Loucy (cell line): ENCODE results near the gene FAM110C.

Source experiments
- H2AFZ ChIP-seq: fragments of 200-600 bp; sonication (generic); 2 replicates; pipeline ENCODE4 v1.6.0; 2016; ENCODE audit warnings: antibody characterized with exemption, mild to moderate bottlenecking, low read length, moderate library complexity
- H3F3A ChIP-seq: fragments of 200-600 bp; 2 replicates; pipeline ENCODE4 v1.6.0; 2016; ENCODE audit warnings: antibody characterized with exemption, low read depth, mild to moderate bottlenecking
- H3K27me3 ChIP-seq: fragments of 200-600 bp; sonication (generic); 2 replicates; pipeline ENCODE4 v1.6.1; 2014; ENCODE audit warnings: low read length, mild to moderate bottlenecking; ENCODE audit not compliant: insufficient read depth, poor library complexity, severe bottlenecking
- H3K36me3 ChIP-seq: fragments of 200-600 bp; sonication (generic); 2 replicates; pipeline ENCODE4 v1.6.1; 2016; ENCODE audit warnings: low read length; ENCODE audit not compliant: insufficient read depth
- H3K4me1 ChIP-seq: fragments of 200-600 bp; sonication (generic); 2 replicates; pipeline ENCODE4 v1.5.1; 2014; ENCODE audit warnings: low read length, mild to moderate bottlenecking; ENCODE audit not compliant: insufficient read depth, poor library complexity, severe bottlenecking
- H3K4me2 ChIP-seq: fragments of 200-600 bp; sonication (generic); 2 replicates; pipeline ENCODE4 v1.6.0; 2014; ENCODE audit warnings: antibody characterized with exemption, low read length, low read depth, mild to moderate bottlenecking; ENCODE audit not compliant: poor library complexity, severe bottlenecking
- H3K4me3 ChIP-seq: fragments of 200-600 bp; sonication (generic); 2 replicates; pipeline ENCODE4 v1.5.1; 2014; ENCODE audit warnings: low read length, mild to moderate bottlenecking, mixed read lengths; ENCODE audit not compliant: poor library complexity, severe bottlenecking
- H3K79me2 ChIP-seq: fragments of 200-600 bp; sonication (generic); 2 replicates; pipeline ENCODE4 v1.6.1; 2014; ENCODE audit warnings: low read length; ENCODE audit not compliant: insufficient read depth
- H3K9ac ChIP-seq: fragments of 200-600 bp; sonication (generic); 2 replicates; pipeline ENCODE4 v1.6.0; 2014; ENCODE audit warnings: mild to moderate bottlenecking, low read depth, low read length, moderate library complexity; ENCODE audit not compliant: poor library complexity, severe bottlenecking
- H3K9me2 ChIP-seq: fragments of 200-600 bp; sonication (generic); replicated peaks from 2 replicates; pipeline ENCODE4 v1.6.1; 2016; ENCODE audit warnings: low read depth, low read length, mixed read lengths
- H3K9me3 ChIP-seq: fragments of 200-600 bp; sonication (generic); 2 replicates; pipeline ENCODE4 v1.6.1; 2014; ENCODE audit warnings: mild to moderate bottlenecking, antibody characterized with exemption, low read length, low read depth; ENCODE audit not compliant: insufficient read depth
- H4K20me1 ChIP-seq: fragments of 200-600 bp; sonication (generic); 2 replicates; pipeline ENCODE4 v1.6.0; 2014; ENCODE audit warnings: antibody characterized with exemption, low read length, mild to moderate bottlenecking; ENCODE audit not compliant: insufficient read depth, poor library complexity, severe bottlenecking
- CTCF ChIP-seq: fragments of 200-600 bp; sonication (generic); conservative IDR thresholded peaks from 2 replicates; pipeline ENCODE4 v1.5.1; 2014; ENCODE audit warnings: mild to moderate bottlenecking, antibody characterized with exemption, low read length
- EZH2phosphoT487 ChIP-seq: fragments of 200-600 bp; IDR thresholded peaks from 2 replicates; pipeline ENCODE4 v1.6.1; 2018; ENCODE audit warnings: antibody characterized with exemption, mild to moderate bottlenecking, moderate library complexity, borderline replicate concordance

Gene FAM110C

DNA sequence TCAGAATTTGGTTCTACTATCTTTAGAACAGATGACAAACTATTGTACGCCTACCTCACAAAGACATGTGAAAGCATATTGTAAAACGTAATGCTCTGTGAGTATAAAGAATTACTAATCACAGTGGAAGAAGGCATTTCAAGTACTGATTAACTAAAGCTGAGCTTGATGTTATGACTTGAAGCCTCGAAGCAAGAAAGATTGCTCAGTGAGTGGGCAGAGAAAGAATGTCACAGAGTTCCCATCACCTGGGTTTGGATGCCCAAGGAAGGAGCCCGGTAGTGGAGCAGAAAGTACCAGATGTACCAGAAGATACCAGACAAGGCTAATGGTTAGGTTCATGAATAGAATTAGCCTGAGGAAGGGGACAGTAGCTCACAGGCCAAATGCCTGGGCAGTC, 39.5 kb upstream of the FAM110C start:
- Histone ChIP-seq H3K4me3 (no peak overlapping the region), H3K36me3 (no peaks in the 10 kb centered on the region), H3K4me2 (no peak overlapping the region), H3K9me2 (no peaks in the 10 kb centered on the region), H3K9ac (no peak overlapping the region), H2AFZ (no peak overlapping the region), H3F3A (no peaks in the 10 kb centered on the region), H3K9me3 (no peaks in the 10 kb centered on the region), H3K79me2 (no peaks in the 10 kb centered on the region), H3K4me1 (no peaks in the 10 kb centered on the region), H3K27me3 (no peaks in the 10 kb centered on the region), H4K20me1 (no peaks in the 10 kb centered on the region)
- no peak for TF ChIP-seq EZH2phosphoT487
- no peak for TF ChIP-seq CTCF

DNA sequence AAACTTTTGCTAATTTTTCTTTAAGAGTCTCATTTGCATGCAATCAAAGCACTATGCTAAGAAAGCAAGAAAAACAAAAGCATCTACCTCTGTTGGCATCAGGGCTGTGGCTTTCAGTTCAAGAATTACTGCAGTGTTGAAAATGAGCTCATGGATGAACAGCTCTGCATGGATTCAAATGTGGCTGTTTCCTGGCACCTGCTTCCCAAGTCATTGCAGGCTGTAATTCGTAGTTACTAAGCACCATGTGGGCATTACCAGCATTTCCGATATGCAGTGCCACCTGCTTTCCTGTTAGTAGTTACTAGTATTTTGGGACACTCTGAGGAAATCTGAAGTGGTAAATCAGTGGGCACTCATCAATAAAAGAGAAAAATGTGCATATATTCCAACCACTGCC, 37.8 kb upstream of the FAM110C start:
- Histone ChIP-seq H3K4me2 (no peak overlapping the region), H3K9me3 (no peaks in the 10 kb centered on the region), H3K9me2 (no peaks in the 10 kb centered on the region), H3K79me2 (no peaks in the 10 kb centered on the region), H3F3A (no peaks in the 10 kb centered on the region), H3K36me3 (no peaks in the 10 kb centered on the region), H3K4me1 (no peaks in the 10 kb centered on the region), H2AFZ (no peak overlapping the region), H3K4me3 (no peak overlapping the region), H4K20me1 (no peaks in the 10 kb centered on the region), H3K27me3 (no peaks in the 10 kb centered on the region), H3K9ac (no peak overlapping the region)
- TF ChIP-seq EZH2phosphoT487 (no peak), CTCF (no peak)

- H3K9me2 ChIP-seq: no peaks in the 10 kb centered on the region
- no peaks in the 10 kb centered on the region for H3K36me3 ChIP-seq
- no peaks in the 10 kb centered on the region for H3F3A ChIP-seq
- no peak overlapping the region for H2AFZ ChIP-seq
- TF ChIP-seq EZH2phosphoT487 (no peak), CTCF (no peak)
- no peaks in the 10 kb centered on the region for H3K9me3 ChIP-seq
- no peaks in the 10 kb centered on the region for H4K20me1 ChIP-seq
- no peaks in the 10 kb centered on the region for H3K4me1 ChIP-seq
- no peaks in the 10 kb centered on the region for H3K27me3 ChIP-seq
- H3K4me2 ChIP-seq: no peak overlapping the region
- no peaks in the 10 kb centered on the region for H3K79me2 ChIP-seq
- H3K9ac ChIP-seq: no peak overlapping the region
- no peak overlapping the region for H3K4me3 ChIP-seq
Measured at GRCh38 chr2:80971-81736, 34.8 kb upstream of the FAM110C start.
